Measurements from ENCODE around the gene MDH1B.
"Not testable (repeated sequence)": the region's sequence is repeated elsewhere in the genome, so short reads cannot be mapped to it uniquely, and the experiment has no call there.

MDH1B gene

DNA sequence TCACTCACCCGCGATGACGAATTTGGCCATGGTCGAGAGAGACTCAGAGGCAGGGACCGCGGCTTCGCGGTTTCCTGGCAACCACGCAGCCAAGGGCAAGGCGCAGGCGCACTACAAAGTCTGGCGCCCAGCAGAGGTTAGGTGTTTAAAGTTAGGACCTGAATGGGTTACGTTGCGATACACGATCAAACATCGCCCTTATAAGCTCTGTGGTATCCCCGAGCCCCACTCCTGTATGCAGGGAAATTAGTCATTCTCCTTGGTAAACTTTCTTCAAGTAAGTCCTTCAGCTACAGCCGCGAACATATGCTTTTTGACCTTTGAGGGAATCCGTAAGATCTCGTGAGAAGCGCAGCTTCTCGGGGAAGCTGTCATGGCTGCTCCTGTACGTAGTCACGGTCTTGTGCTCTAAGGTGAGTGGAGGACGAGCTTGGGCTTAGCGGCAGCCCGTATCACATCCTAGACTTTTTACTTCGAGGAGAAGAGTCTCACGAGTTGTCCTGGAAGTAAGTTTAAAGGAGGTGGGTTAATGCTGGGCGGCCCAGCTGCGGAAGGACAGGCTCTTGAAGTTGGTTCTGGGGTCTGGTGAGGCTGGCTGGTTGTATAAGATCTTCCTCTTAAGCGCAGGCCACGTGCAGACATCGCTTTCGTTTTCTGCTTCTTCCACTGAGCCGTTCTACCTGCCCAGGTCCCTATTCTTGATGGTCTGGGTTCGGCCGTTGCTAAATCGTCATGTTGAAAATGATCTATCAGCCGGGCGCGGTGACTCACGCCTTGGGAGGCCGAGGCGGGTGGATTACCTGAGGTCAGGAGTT is at the start of gene MDH1B, which contains the start of gene FASTKD2:
MDH1B (minus strand) TSS at position 87 of the 815 bp plus-strand sequence; CDS start at position 30, 57 bp downstream.
FASTKD2 (plus strand) TSS at position 365 of the 815 bp plus-strand sequence. CDS start 1,088 bp downstream, outside the sequence.
- no peaks in the 10 kb centered on the region for H3K27me3 ChIP-seq (ENCODE audit: control insufficient read depth, insufficient read depth, low read length)
- peak within 1 kb of the TSS; percentile 81 for H3K9ac ChIP-seq (ENCODE audit: low read length)
- H3K36me3 ChIP-seq (ENCODE audit: control insufficient read depth, insufficient read depth, low read length): no peaks in the 10 kb centered on the region
- peaks cover 6% of the 10 kb centered on the region for H3K4me1 ChIP-seq (ENCODE audit: control insufficient read depth, insufficient read depth, low read length)
- H3K4me3 ChIP-seq (ENCODE audit: low read length): peak within 1 kb of the TSS; percentile 54
- H3K9me3 ChIP-seq (ENCODE audit: control insufficient read depth, low read length): no peaks in the 10 kb centered on the region

DNA sequence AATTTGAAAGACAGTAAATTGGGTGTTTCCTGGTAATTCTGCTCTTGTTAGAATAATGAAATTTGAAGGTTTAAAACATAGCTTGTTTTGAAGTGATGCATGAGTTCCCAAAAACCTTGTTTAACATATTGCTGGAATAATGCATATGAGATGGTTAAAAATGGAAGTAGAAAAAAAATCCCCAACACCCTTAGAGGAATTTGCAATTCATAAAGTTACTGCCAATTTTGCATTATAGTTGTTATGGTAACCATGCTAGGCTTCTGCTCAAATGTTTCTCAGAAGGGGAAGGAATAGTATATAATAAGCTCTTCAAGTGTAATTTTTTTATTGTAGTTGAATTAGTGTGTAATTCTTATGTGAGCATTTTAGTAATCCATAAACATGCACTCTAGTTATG is 49.4 kb upstream of the MDH1B start:
- no peak overlapping the region for H3K4me3 ChIP-seq (ENCODE audit: low read length)
- H3K9me3 ChIP-seq (ENCODE audit: control insufficient read depth, low read length): no peaks in the 10 kb centered on the region
- H3K9ac ChIP-seq (ENCODE audit: low read length): no peak overlapping the region
- no peaks in the 10 kb centered on the region for H3K27me3 ChIP-seq (ENCODE audit: control insufficient read depth, insufficient read depth, low read length)
- no peaks in the 10 kb centered on the region for H3K36me3 ChIP-seq (ENCODE audit: control insufficient read depth, insufficient read depth, low read length)
- H3K4me1 ChIP-seq (ENCODE audit: control insufficient read depth, insufficient read depth, low read length): no peaks in the 10 kb centered on the region

DNA sequence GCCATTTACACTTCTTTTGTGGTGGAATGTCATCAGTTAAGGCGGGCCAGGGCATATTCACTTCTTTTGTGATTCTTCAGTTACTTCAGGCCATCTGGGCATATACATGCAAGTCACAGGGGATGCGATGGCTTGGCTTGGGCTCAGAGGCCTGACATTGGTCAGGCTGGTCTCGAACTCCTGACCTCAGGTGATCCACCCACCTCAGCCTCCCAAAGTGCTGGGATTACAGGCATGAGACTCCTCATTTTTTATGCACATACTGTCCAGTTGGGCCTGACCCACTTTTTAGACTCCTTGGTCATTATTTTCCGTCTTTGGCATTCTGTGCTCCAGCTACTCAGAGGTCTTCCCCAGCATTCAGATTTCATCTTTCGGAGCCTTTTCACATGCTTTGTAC is 47.3 kb upstream of the MDH1B start:
- not testable (repeated sequence) for H3K4me1 ChIP-seq (ENCODE audit: control insufficient read depth, insufficient read depth, low read length); H3K27me3 ChIP-seq (ENCODE audit: control insufficient read depth, insufficient read depth, low read length); H3K9me3 ChIP-seq (ENCODE audit: control insufficient read depth, low read length); H3K4me3 ChIP-seq (ENCODE audit: low read length); H3K36me3 ChIP-seq (ENCODE audit: control insufficient read depth, insufficient read depth, low read length); H3K9ac ChIP-seq (ENCODE audit: low read length)

DNA sequence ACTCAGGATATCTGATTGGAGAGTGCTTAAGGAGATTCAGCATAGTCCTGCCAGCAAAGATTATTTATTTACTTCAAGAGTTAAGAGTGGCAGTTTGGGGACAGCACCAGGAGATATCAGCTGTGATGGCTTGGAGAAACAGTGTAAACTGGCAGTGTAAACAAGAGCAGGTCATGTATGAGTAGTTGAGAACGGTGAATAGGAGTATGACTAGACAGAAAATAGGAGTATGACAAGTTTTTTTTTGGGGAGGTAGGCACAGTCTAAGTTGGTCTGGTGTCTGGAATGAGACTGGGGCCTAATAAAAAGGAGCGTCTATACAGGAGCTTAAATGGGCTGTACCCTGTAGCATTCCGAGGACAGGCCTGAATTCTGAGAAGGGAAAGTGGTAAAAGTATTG is 42.5 kb upstream of the MDH1B start:
- H3K4me3 ChIP-seq (ENCODE audit: low read length); H3K9ac ChIP-seq (ENCODE audit: low read length); H3K9me3 ChIP-seq (ENCODE audit: control insufficient read depth, low read length); H3K36me3 ChIP-seq (ENCODE audit: control insufficient read depth, insufficient read depth, low read length); H3K27me3 ChIP-seq (ENCODE audit: control insufficient read depth, insufficient read depth, low read length); H3K4me1 ChIP-seq (ENCODE audit: control insufficient read depth, insufficient read depth, low read length): not testable (repeated sequence)

DNA sequence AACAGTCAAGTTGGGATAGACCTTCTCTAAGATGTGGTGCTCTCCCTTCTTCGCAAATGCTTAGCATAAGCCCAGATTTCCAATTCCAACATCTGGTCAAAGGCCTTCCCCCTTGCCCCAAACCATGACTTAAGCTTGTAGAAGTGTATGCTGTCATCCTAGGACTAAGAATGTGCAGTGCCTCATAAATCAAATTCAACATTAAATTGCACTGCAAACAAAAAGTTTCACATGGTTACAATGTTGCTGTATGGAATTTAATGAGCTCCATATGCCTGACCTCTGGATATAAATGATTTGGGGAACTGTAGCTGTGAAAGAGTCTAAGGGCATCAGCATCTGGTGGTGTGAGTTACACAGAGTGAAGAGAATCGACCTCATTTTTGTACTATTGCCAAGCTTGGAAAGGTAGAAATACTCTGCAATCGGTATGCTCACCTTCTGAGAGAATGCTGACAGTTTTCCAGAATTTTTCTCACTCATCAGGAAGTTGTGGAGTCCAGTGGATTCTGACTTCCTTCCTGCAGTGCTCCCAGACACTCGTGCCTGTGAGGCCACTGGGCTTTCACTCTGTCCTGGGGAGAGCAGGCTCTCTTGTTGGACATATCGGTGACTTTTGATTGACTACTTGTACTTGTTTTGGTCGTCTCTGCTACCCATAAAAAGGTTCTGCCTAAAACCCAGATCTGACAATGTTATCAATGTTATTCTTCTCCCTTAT is 40.9 kb upstream of the MDH1B start:
- H3K9ac ChIP-seq (ENCODE audit: low read length): no peak overlapping the region
- no peak overlapping the region for H3K4me3 ChIP-seq (ENCODE audit: low read length)
- no peaks in the 10 kb centered on the region for H3K36me3 ChIP-seq (ENCODE audit: control insufficient read depth, insufficient read depth, low read length)
- no peaks in the 10 kb centered on the region for H3K27me3 ChIP-seq (ENCODE audit: control insufficient read depth, insufficient read depth, low read length)
- no peaks in the 10 kb centered on the region for H3K4me1 ChIP-seq (ENCODE audit: control insufficient read depth, insufficient read depth, low read length)
- no peaks in the 10 kb centered on the region for H3K9me3 ChIP-seq (ENCODE audit: control insufficient read depth, low read length)

DNA sequence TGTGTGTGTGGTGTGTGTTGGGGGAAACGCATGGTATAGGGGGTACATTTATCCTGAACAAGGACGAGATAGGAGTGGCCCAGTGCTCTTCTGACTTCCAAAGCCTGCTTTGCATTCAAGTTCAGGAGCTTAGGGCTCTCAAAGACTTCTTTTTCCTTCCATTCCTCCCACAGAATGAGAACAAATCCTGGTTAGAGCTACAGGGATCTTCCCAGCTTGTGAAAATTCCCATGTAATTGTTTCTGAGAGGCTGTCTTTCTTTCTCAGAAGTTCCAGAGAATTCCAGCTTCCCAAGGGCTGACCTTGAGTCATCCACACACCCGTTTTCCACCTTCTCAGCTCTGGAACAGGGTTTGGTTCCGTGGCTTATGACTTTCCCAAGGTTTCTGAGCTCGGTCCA is 39.2 kb upstream of the MDH1B start:
- Histone ChIP-seq H3K9me3 (ENCODE audit: control insufficient read depth, low read length) (no peaks in the 10 kb centered on the region), H3K36me3 (ENCODE audit: control insufficient read depth, insufficient read depth, low read length) (no peaks in the 10 kb centered on the region), H3K4me1 (ENCODE audit: control insufficient read depth, insufficient read depth, low read length) (no peaks in the 10 kb centered on the region), H3K4me3 (ENCODE audit: low read length) (no peak overlapping the region), H3K9ac (ENCODE audit: low read length) (no peak overlapping the region), H3K27me3 (ENCODE audit: control insufficient read depth, insufficient read depth, low read length) (no peaks in the 10 kb centered on the region)

DNA sequence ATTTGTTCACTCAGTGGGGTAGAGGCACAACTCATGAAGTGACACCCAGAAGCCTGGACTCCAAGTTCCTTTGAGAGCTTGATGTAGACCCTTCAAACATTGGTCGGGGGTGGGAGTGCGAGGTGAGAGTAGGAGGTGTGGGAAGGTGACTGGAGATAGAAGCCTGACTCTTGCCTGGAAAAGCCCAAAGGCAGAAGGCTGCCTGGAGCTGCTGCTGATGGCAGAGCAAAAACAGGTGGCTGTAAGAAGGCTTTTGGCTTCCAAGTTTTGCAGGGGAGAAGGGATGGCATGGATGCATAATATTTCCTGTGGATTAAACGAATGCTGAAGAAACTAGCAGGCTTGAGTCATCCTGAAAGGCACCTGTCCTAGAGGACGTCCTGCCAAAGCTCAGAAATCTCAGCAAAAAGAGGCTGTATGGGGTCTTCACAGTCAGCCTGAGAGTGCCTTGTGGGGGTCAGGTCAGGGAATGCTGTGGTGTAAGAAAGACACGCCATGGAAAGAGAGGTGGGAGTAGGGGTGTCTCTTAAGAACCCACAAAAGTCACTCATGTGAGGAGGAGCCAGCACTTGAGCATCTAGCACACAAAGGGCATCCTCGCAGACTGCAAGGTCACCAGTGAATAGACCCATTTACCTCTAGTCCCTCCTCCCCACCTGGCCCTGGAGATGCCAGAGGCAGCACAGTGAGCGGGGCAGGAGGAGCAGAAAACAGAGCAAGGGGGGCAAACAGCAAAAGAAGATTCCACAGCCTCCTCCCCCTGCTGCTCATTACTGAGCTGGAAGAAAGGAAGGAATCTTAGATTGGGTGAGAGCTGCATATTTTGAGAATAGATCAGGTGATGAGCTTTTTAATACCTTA is 37.8 kb upstream of the MDH1B start:
- no peaks in the 10 kb centered on the region for H3K36me3 ChIP-seq (ENCODE audit: control insufficient read depth, insufficient read depth, low read length)
- H3K27me3 ChIP-seq (ENCODE audit: control insufficient read depth, insufficient read depth, low read length): no peaks in the 10 kb centered on the region
- H3K4me1 ChIP-seq (ENCODE audit: control insufficient read depth, insufficient read depth, low read length): no peaks in the 10 kb centered on the region
- no peak overlapping the region for H3K9ac ChIP-seq (ENCODE audit: low read length)
- no peaks in the 10 kb centered on the region for H3K9me3 ChIP-seq (ENCODE audit: control insufficient read depth, low read length)
- no peak overlapping the region for H3K4me3 ChIP-seq (ENCODE audit: low read length)

DNA sequence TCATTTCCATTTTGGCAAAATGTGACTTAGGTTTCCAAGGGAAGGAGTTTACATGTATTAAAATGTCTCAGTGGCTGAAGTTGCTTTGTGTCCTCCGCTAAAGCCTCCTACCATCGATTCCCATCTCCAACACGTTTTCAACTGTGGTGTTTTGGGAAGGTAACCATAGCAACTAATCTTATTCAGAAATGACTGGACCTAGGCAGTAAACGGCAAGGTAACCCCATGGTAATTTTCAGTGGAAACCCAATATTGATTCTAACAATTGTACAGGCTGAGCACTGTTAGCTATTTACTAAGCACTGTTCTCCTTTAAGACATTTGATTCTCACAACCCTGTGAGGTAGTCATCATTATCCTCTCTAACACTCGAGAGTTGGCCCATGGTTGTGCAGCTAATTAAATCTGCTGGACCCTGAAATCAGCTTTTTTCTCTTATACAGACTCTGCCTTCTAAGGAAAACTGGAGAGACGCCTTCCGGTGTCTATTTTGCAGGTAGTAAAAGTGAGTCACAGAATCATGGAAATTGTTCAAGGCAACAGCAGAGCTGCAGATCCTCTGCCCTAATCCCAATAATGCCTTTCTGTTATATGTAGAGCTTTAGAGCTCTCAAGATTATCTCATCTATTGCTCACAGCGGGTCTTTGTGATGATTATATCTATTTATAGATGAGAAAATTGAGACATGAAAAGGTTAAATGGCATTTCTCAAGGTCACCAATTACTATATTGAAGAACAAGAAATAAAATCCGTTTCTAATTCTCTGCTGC is 36.5 kb upstream of the MDH1B start:
- Histone ChIP-seq H3K4me1 (ENCODE audit: control insufficient read depth, insufficient read depth, low read length) (no peaks in the 10 kb centered on the region), H3K27me3 (ENCODE audit: control insufficient read depth, insufficient read depth, low read length) (no peaks in the 10 kb centered on the region), H3K36me3 (ENCODE audit: control insufficient read depth, insufficient read depth, low read length) (no peaks in the 10 kb centered on the region), H3K9ac (ENCODE audit: low read length) (no peak overlapping the region), H3K4me3 (ENCODE audit: low read length) (no peak overlapping the region), H3K9me3 (ENCODE audit: control insufficient read depth, low read length) (no peaks in the 10 kb centered on the region)

DNA sequence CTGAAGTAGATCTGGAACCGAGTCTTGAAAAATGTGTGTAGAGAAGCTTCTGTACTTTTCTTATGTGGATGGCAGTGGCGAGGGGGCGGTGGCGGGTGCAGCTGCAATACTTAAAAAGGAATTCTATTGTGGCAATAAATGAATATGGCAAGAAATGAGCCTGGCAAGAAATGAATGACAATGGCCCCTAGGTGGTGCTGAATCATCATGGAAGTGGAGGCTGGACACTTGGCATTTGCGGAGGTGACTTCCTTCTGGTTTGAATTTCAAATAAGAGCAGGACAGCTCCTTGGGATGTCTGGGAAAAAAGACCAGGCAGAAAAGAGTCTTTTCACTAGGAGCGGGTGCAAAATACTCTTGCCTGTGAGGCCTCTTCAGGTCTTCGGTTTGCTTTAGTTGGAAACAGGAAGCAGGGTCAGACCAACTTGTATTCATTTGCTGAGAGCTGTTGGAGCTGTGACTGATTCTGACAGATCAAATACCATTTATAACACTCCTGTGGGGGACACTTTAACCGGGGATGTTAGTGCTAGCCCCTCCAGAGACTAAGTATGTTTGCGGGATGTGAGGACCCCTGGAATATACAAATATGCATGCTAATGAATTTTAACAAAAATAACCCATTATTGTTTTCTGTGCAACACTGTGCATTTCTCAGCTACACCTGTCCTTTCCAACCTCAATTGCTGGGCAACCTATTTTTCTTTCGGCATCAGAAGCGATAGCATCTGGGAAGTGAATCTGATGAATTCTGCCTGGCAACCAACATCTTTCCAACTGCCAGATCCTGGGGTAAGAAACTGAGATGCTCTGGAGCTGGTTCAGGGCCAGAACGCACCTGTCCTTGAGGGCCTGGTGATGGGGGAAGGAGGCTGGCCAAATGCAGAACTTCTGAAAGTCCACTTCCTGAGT is 35.6 kb upstream of the MDH1B start:
- Histone ChIP-seq H3K4me3 (ENCODE audit: low read length) (no peak overlapping the region), H3K36me3 (ENCODE audit: control insufficient read depth, insufficient read depth, low read length) (no peaks in the 10 kb centered on the region), H3K9ac (ENCODE audit: low read length) (no peak overlapping the region), H3K27me3 (ENCODE audit: control insufficient read depth, insufficient read depth, low read length) (no peaks in the 10 kb centered on the region), H3K4me1 (ENCODE audit: control insufficient read depth, insufficient read depth, low read length) (no peaks in the 10 kb centered on the region), H3K9me3 (ENCODE audit: control insufficient read depth, low read length) (no peaks in the 10 kb centered on the region)

DNA sequence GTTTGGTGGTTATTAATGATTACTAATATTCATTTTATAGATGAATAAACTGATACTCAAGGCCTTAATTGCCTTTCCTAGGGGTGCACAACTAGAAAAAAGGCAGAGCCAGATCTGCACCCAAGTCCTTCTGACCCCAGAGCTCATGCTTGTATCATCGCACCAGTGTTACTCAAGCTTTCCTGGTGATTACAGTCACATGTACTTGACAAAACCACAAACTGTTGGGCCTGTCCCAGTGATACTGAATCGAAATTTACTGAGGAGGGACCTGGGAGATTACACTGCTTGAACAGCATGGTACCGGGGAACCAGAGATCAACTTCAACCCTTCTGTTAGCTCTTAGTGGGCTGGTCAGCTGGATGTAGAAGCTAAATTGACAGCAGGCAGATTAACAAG is 34.0 kb upstream of the MDH1B start:
- Histone ChIP-seq H3K4me3 (ENCODE audit: low read length) (no peak overlapping the region), H3K9me3 (ENCODE audit: control insufficient read depth, low read length) (no peaks in the 10 kb centered on the region), H3K4me1 (ENCODE audit: control insufficient read depth, insufficient read depth, low read length) (no peaks in the 10 kb centered on the region), H3K36me3 (ENCODE audit: control insufficient read depth, insufficient read depth, low read length) (no peaks in the 10 kb centered on the region), H3K27me3 (ENCODE audit: control insufficient read depth, insufficient read depth, low read length) (no peaks in the 10 kb centered on the region), H3K9ac (ENCODE audit: low read length) (no peak overlapping the region)

DNA sequence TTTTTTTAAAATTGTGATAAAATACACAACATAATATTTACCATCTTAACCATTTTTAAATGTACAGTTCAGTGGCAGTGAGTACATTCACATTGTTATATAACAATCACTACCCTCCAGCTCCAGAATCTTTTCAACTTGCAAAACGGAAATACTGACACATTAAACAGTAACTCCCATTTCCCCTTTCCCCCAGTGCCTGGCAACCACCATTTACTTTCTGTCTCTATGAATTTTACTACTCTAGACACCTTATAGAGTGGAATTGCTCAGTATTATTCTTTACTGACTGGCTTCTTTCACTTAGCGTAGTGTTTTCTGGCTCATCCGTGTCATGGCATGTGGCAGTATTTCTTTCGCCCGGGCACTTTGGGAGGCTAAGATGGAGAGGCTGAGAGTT is 32.9 kb upstream of the MDH1B start:
- Histone ChIP-seq H3K4me3 (ENCODE audit: low read length) (no peak overlapping the region), H3K4me1 (ENCODE audit: control insufficient read depth, insufficient read depth, low read length) (no peaks in the 10 kb centered on the region), H3K9me3 (ENCODE audit: control insufficient read depth, low read length) (no peaks in the 10 kb centered on the region), H3K27me3 (ENCODE audit: control insufficient read depth, insufficient read depth, low read length) (no peaks in the 10 kb centered on the region), H3K36me3 (ENCODE audit: control insufficient read depth, insufficient read depth, low read length) (no peaks in the 10 kb centered on the region), H3K9ac (ENCODE audit: low read length) (no peak overlapping the region)
